ENCODE measurements around the gene PARM1. TPM values are rescaled to one million over a fixed set of nuclear protein-coding genes. Genes with fewer than 3 reads are reported as not detected.

The PARM1 gene
- total RNA-seq, 6 experiments from 2014 or later = 0.05 to 0.23 (median 0.16) TPM

DNA sequence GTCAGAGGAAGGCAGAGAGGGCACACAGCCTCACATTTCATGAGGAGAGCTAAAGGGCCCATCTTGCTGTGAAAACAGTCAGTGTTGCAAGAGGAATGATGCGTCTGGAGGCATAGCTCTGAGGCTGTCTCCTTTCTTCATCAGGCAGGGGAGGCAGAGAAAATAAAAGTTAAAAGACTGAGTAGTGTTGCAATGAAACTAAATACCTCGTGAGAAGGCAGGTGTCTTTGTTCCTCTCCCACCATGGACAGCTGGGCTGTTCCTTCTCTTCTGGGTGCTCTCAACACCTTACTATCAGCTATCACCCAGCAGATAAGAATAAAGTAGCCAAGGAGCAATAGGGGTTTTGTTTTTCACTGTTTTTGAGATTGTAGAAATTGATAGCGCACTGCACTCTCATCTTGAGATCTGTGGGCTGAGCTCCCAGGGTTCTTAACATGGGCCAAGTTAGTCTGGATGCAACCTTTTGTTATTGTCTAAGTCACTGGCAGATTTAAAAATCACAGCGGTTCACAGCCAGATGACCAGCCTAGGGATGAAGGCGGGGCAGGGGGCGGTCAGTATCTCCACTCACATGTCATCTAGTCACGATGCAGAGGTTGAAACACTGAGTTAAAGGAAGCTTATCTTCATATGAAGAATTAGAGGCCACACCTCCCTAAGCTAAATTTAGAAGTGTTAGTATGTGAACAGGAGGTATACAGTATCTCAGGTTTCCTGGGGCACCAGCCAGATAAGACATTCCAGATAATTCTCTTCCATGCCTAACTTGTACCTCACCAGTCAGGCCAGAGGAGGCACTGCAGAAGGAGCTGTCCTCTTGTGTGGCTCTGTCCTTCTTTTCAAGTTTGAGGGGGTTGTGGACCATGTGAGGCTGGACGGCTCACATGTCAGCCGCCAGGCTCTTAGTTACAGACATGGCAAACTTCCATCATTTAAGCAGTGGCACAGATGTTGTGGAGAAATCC is 36.9 kb downstream of the PARM1 start:
- no peak for DNase-seq
- H3K27ac Mint-ChIP-seq = no peak overlapping the region
- TF ChIP-seq, protein P1, sequence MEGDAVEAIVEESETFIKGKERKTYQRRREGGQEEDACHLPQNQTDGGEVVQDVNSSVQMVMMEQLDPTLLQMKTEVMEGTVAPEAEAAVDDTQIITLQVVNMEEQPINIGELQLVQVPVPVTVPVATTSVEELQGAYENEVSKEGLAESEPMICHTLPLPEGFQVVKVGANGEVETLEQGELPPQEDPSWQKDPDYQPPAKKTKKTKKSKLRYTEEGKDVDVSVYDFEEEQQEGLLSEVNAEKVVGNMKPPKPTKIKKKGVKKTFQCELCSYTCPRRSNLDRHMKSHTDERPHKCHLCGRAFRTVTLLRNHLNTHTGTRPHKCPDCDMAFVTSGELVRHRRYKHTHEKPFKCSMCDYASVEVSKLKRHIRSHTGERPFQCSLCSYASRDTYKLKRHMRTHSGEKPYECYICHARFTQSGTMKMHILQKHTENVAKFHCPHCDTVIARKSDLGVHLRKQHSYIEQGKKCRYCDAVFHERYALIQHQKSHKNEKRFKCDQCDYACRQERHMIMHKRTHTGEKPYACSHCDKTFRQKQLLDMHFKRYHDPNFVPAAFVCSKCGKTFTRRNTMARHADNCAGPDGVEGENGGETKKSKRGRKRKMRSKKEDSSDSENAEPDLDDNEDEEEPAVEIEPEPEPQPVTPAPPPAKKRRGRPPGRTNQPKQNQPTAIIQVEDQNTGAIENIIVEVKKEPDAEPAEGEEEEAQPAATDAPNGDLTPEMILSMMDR (IDR thresholded peaks at IDR 0.05) = no peak
- no peaks in the 10 kb centered on the region for H3K9me3 Mint-ChIP-seq
- H3K27me3 Mint-ChIP-seq (ENCODE audit: insufficient read depth) = peaks cover 1% of the 10 kb centered on the region; the same call in 1 of the 2 replicates
- H3K36me3 Mint-ChIP-seq (ENCODE audit: low read depth) = no peaks in the 10 kb centered on the region
- H3K4me1 Mint-ChIP-seq (ENCODE audit: low read depth) = no peaks in the 10 kb centered on the region
- H3K4me3 Mint-ChIP-seq = no peak overlapping the region

DNA sequence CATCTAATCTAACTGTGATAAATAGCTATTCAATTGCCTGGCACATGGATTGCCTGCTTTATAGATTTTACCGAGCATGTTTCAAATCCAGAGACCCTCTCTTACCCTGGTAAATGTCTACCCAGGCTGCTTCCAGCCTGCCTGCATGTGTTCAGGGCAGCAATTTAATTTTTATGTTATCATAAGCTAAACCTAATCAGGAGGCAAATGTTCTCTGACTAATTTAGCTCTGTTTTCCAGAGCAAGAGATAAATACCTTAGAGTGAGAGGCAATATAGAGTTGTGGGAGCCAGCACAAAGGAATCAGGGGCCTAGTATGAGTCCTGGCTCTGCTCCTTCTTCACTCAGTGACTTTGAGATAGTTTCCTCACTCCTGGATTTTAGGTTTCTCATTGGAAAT is 37.7 kb downstream of the PARM1 start:
- Mint-ChIP-seq H3K36me3 (ENCODE audit: low read depth) (no peaks in the 10 kb centered on the region), H3K27me3 (ENCODE audit: insufficient read depth) (peaks cover 1% of the 10 kb centered on the region; the same call in 1 of the 2 replicates), H3K4me3 (no peak overlapping the region), H3K9me3 (no peaks in the 10 kb centered on the region), H3K27ac (no peak overlapping the region), H3K4me1 (ENCODE audit: low read depth) (no peaks in the 10 kb centered on the region)
- TF ChIP-seq, protein P1 (IDR thresholded peaks at IDR 0.05) = no peak
- no peak for DNase-seq

GRCh38 chr4:74971862-74972261 is 38.9 kb downstream of the PARM1 start:
- H3K27me3 Mint-ChIP-seq (ENCODE audit: insufficient read depth) = peaks cover 1% of the 10 kb centered on the region; the same call in 1 of the 2 replicates
- H3K9me3 Mint-ChIP-seq = peaks cover under 1% of the 10 kb centered on the region; the same call in 1 of the 2 replicates
- no peak overlapping the region for H3K27ac Mint-ChIP-seq
- H3K4me3 Mint-ChIP-seq = no peak overlapping the region
- no peak for DNase-seq
- no peaks in the 10 kb centered on the region for H3K36me3 Mint-ChIP-seq (ENCODE audit: low read depth)
- no peaks in the 10 kb centered on the region for H3K4me1 Mint-ChIP-seq (ENCODE audit: low read depth)
- TF ChIP-seq, protein P1 (IDR thresholded peaks at IDR 0.05) = no peak

GRCh38 chr4:74975082-74975481 is 42.2 kb downstream of the PARM1 start:
- DNase-seq = no peak
- H3K4me3 Mint-ChIP-seq = no peak overlapping the region
- peaks cover 13% of the 10 kb centered on the region for H3K9me3 Mint-ChIP-seq
- no peaks in the 10 kb centered on the region for H3K4me1 Mint-ChIP-seq (ENCODE audit: low read depth)
- no peaks in the 10 kb centered on the region for H3K36me3 Mint-ChIP-seq (ENCODE audit: low read depth)
- H3K27ac Mint-ChIP-seq = no peak overlapping the region
- TF ChIP-seq, protein P1 (IDR thresholded peaks at IDR 0.05) = no peak
- H3K27me3 Mint-ChIP-seq (ENCODE audit: insufficient read depth) = peaks cover 1% of the 10 kb centered on the region; the same call in 1 of the 2 replicates

GRCh38 chr4:74975848-74976824 is 43.2 kb downstream of the PARM1 start:
- H3K4me3 Mint-ChIP-seq = no peak overlapping the region
- peaks cover 1% of the 10 kb centered on the region; the same call in 1 of the 2 replicates for H3K27me3 Mint-ChIP-seq (ENCODE audit: insufficient read depth)
- TF ChIP-seq, protein P1 (IDR thresholded peaks at IDR 0.05) = no peak
- no peak overlapping the region for H3K27ac Mint-ChIP-seq
- no peaks in the 10 kb centered on the region for H3K36me3 Mint-ChIP-seq (ENCODE audit: low read depth)
- H3K4me1 Mint-ChIP-seq (ENCODE audit: low read depth) = no peaks in the 10 kb centered on the region
- no peak for DNase-seq
- peaks cover 13% of the 10 kb centered on the region for H3K9me3 Mint-ChIP-seq
